Stimulated activated CD8-positive, alpha-beta memory T cell treated with anti-CD3 and anti-CD28 coated beads, Interleukin-7, amount 100 ng/mL, for 24 hours (primary cell): ENCODE results near the gene SECISBP2L.

Experiments used
- DNase-seq: peaks from one replicate; pipeline ENCODE4 v3.0.0-alpha.2; 2020; ENCODE audit warnings: low read depth

The SECISBP2L gene

DNA sequence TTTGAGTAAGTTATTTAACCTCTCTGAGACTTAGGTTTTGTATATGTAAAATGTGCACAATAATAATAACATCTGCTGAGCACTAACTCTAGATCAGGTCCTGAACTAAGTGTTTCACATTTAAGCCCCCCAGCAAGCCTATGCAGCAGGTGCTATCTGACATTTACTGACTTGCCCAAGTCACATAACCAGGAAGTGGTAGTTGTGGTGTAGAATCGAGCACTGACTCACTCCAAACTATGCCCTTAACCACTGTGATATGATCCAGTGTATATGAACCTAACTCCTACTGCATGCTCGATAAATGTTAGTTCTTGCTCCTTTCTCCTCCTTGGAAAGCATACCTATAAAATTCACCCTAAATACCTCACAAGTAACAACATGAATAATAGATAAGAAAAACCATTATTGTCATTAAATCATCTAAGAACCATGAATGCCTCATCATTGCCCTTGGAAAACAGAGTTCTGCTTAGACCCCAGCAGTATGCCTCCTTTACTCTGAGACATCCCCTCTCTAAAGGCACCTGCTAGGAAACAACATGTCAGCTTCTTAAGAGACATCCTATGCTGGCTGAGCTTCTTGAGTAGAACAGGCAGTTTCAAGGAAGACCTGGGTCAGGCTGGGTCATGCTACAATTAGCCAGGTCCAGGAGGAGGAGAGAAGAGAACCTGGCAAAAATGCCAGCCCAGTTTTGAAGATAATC is 79.5 kb downstream of the SECISBP2L start:
- DNase-seq: no peak

DNA sequence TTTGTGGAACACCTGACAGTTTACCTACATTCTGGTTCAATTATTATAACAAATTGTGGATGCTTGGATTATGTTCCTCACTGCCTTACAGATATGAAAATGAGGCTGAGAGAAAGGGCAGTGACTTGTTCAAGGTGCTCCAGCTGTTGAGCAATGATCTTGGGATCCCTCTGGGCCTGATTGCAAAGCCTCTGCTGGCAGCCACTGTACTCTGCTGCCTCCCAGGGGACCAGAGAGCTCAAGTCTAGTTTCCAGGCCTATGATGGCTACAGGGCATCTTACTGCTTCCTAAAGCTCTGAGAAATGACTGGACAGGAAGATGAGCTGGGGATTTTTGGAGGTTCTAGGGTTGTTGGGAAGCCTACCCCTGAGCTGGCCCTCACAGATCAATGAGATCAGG is 80.3 kb downstream of the SECISBP2L start:
- DNase-seq: no peak

- no peak for DNase-seq
These were observed 81.3 kb downstream of the SECISBP2L start for GRCh38 chr15:48964898-48965297.

DNA sequence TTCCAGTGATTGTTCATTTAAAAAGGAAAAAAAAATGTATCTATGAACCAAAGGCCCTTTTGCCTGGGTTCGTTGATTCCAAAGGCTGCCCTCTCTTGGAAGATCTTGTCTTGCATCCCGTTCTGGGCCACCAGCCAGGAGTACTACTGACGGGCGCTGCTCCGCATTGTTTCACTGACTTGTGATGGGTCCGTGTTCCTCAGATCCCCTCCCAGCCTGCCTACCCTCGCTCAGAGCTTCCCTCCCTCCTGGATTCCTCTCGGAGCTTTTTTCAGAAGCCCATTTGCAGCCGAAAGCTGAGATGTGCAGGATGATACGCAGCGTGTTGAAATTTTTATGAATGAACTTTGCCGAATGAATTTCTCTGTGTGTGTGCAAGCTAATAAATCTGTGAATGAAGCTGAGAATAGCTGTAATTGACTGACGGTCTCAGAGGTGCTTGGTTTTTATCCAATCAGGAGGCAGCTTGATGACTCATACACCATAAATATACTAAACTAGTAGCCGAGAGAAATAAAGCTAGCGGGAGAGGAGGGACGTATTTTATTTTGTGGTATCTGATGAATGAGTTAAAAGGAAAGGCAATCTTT is 82.6 kb downstream of the SECISBP2L start, which contains the start of gene SHC4:
SHC4 (minus strand) TSS at position 396 of the 590 bp plus-strand sequence. CDS start 904 bp downstream, outside the sequence.
- DNase-seq: no peak

DNA sequence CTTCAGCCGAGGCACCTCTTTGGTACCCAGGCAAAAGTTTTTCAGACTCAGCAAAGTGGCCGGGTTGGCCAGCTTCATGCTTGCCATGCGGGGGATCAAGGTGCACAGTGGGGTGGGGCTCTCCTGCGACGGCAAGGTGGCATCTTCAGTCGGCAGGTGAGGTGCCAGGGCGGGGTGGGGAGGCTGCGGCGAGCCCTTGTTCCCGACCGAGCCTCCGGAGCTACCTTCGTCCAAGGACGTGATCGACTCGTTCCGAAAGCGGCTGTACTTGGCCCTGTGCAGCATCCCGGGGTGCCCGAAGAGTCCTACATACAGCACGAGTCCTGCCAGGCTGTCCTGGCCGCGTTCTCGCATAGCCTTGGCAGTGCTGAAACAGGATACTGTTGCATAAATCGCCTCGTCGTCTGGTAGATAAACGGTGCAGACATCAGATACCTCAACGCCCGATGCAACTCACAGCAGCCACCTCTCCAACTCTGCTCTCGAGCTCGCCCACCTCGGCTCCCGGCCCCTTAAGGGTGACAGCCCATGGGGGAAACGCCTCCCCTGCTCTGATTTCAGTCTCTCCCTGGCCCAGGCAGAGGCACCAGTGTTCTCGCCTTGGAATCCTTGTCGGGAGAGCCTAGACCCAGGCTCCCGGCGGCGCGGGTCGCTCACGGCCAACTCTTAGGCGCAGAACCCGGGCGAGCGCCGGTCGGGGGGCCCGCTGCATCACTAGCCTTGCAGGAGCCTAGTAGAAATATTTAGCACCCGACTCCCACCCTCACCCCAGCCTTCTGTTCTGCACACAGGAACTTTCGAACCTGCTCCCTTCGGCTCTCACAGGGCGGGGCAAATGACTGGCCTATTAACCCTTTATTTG is 83.4 kb downstream of the SECISBP2L start:
- DNase-seq: no peak

DNA sequence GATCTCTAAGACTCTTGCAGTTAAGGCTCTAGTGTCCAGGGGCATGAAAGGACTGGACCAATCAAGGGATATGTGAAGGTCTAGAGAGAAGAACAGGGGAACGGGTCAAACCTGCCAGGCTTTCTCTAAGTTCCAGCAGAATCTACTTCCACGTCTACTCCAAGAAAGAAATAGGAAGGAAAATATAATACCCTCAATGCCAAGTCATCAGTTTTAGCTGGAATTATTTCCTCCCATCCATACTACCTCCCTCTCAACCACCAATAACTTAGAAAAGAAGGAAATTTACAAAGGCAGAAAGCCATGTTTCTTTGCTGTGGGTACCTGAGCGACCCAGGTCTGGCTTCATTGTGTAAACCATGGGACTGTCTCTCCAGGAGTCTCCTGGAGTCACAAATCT is 90.3 kb downstream of the SECISBP2L start:
- DNase-seq: no peak

DNA sequence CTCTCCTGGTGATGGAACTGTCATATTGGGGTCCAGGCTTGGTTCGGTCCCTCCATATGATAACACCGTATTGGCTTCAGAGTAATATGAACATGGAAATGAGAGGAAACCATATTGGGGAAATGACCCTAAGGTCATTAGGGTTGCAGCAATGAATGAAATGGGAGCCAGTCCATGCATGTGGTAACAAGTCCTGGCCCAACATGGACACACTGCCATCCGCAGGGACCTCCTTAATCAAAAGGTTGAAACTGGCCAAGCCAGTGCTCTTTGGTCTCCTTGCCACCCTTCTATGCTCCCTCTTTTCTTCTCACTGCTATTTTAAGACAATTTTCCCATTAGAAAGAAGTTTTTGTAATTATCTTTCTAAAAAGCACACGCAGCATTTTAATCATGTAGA is 90.9 kb downstream of the SECISBP2L start:
- DNase-seq: no peak

- DNase-seq: no peak
These were observed 91.7 kb downstream of the SECISBP2L start for GRCh38 chr15:48954538-48954937.

DNA sequence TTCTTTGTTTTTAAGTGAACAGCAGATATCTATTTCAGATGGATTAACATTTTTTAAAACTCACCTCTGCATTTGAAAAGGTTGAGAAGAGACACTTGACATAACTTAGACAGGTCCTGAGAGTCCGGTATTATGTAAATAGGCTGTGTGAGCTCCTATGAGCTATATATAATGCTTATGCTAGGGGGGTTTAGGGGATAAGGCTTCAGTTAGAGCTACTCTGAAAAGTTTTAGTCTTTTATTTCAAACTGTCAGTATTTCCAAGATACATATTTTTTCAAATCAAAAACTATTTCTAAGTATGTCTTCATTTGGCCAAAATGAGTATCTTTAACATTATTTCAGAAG is 99.4 kb downstream of the SECISBP2L start:
- DNase-seq: no peak

GRCh38 chr15:48946074-48946839 is 100.0 kb downstream of the SECISBP2L start:
- DNase-seq: no peak

- no peak for DNase-seq
These were observed 100.9 kb downstream of the SECISBP2L start for GRCh38 chr15:48945386-48945785.

DNA sequence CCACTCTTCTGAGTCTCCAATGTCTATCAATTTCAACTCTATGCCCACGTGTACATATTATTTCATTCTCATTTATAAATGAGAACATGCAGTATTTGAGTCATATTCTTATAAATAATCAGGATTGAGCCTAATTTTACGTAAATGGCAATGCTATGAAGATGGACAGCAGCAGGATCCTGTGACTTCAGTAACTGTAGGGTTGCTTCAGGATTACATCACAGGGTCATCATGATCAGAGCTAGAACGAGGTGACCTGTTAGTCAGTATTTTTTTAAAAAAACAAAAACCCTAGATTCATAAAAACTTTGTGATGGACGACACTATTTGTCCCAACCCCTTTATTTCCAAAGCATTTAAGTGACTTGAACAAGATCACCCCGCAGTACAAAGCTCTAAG is 104.3 kb downstream of the SECISBP2L start:
- no peak for DNase-seq

DNA sequence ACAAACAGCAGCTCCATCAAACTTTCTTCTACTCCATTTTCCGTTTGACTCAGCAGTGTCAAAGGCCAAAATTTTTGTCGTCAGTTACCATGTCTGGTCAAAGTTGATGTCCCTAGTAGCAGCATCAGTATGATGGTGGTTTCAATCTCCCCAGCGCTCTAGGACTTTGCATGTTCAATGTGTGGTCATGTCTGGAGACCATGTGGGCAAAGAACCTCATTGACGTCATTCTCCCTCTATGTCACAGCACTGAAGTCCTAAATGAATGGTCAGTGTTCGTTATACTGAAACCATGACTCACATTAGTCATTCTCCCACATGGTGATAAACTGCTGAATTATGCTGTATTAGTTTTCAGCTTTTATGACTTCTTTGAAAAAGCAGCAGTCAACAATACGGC is 105.7 kb downstream of the SECISBP2L start:
- DNase-seq: no peak

- no peak for DNase-seq
These were observed 106.6 kb downstream of the SECISBP2L start for GRCh38 chr15:48939648-48940047.
